HCEC 1CT (cell line): ENCODE measurements around the gene BIN1.

Experiments
- DNase-seq: peaks from one replicate; pipeline ENCODE4 v3.0.0-alpha.2; 2017

The BIN1 gene

DNA sequence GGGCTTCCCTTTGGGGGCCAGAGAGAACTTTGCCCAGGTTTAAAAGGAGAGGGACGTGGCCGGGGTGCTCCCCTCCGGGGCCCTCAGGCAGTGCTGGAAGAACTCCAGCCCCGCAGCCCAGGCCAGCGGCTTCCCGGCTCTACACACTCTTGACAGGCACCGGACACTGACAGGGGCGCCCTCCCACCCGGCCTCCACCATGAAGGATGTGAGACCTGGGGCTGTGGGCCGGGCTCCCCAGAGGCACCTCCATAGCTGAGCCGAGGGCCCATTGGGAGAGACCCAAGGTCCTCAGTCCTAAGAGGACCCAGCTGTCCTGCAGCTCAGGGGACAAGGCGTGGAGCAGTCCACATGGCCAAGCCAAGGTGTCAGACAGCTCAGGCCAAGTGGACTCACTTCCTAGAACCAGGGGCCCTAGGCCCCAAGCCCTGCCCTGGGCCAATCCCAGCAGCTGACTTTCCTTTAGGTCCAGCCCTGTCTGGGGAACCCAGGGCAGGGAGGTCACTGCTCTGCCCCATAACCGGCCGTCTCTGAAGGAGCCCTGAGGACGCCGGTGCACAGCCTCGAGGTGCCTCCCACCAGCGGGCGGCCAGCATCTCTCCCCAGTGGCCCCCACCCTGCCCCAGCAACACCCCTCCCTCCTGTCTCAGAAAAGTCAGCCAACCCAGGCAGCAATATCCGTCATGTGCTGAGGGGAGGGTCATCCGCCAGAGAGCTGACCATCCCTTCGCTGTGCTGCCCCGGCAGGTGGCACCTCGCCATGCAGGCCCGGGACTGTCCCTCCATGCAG, 51.8 kb downstream of the BIN1 start:
- DNase-seq: no peak

DNA sequence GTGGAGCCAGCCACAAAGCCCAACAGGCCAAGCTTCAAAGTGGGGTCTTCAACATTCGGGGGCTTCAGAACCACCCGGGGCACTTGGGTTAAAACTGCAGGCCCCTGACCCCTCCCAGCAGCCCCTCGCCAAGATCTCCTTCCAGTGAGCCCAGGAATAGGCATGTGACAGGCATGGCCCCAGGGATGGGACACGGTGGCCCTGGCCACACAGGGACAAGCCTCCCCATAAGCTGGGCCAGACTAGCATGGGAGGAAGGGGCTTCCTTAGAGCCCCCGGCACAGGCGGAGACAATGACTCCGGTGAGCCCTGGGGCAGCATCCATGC, 52.4 kb downstream of the BIN1 start:
- no peak for DNase-seq

DNA sequence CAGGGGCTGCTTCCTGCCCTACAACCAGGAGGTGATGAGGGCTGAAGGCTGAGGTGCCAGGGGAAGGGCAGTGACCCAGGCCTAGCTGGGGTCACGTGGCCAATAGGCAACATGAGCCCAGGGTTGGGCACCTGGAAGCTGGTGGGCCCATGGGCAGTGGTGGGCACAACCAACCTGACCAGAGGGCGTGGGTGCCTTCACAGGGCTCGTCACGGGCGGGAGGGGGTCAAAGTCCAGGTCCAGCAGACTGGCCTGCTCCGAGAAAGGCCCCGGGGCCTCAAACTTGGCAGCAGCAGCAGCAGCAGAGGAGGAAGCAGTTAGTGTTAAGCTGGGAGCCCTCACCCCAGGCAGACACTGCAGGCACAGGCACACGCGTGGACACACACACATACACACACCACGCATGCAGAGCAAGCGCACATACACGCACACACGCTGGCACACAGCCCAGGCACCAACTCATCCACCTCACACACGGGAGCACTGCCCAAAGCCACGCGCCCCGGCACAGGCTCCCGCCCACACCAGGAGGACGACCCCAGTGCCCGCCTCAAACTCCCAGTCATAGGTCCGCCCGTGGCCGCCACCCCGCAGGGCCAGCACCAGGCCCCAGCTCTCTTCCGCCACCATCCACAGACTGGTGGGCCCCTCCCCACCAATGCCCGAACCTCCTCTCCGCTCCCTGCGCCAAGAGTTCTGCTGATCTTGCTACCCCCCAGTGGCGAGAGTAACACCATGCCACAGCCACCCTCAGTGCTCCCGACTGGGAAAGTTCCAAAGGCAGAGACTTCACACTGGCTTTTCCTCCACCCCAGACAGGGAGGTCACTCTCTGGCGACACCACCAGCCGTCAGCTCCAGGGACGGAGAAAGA, 53.0 kb downstream of the BIN1 start:
- DNase-seq: no peak

DNA sequence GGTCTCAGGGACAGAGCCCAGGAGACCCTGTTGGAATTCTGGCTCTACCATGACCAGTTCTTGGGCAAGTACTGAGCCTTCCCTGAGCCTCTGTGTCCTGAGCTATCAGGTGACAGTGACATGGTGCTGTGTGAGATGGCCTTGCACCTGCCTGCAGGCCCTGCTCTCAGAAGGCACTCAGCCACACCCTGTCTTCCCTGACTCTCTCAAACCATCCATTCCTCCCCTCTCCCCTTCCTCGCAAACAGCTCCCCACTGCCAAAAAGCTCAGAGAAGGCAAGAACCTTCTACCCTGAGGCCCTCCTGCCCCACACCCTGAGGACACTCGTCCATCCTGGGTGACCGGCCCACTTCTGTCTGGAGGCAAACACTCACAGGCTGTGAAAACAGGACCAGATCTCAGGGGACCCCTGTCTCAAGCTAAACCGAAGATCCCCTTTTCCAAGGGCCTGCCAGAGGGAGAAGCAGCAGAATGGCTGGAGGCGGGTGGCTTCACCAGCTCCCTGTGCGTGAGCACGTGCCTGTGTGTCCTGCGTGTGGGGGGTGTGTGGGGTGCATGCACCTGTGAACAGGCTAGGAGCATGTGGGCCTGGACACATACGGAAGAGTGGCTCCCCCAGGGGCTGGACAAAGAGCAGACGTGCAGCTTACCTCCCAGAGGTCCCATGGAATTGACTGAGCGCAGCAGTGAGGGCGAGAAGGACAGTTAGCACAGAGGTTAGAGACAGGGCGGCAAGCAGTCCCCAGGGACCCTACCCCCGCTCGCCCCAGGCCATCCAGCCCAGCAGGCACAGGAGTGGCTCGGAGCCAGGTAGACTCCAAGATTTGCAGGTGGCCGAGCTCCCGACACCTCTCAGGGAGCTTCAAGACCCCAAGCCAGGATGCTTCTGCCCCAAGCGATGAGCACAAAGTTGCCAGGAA, 53.9 kb downstream of the BIN1 start:
- no peak for DNase-seq

DNA sequence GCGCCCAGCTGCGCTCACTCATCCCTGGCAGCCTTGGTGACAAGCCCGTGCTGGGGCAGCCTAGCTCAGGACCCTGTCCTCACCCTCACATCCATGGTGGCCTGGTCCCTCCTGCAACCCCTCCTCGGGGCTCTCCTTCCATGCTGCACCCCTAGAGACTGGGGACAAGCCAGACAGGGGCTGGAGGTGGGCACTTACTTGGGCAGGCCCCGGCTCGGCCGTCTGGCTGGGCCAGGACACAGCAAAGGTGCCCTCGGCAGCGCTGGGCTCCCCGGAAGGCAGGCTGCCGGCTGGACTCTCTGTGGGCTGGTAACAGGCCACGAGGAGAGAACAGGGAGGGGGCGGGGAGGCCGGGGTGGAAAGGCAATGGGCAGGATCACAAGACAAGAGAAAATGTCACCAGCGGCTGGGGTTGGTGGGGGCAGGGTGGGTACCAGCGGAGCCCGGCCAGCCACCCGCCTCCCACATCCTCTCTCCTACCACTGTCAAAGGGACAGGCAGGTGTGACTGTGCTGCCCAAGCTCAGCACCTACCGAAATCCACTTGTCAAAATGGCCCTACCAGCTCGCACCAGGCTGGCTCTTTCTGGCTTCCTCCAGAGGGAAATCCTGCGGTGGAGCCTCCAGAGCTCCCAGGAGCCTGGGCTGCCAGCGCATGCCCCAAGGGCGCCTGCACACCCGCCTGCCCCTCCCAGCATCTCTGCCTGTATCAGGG, 54.7 kb downstream of the BIN1 start:
- DNase-seq: no peak

DNA sequence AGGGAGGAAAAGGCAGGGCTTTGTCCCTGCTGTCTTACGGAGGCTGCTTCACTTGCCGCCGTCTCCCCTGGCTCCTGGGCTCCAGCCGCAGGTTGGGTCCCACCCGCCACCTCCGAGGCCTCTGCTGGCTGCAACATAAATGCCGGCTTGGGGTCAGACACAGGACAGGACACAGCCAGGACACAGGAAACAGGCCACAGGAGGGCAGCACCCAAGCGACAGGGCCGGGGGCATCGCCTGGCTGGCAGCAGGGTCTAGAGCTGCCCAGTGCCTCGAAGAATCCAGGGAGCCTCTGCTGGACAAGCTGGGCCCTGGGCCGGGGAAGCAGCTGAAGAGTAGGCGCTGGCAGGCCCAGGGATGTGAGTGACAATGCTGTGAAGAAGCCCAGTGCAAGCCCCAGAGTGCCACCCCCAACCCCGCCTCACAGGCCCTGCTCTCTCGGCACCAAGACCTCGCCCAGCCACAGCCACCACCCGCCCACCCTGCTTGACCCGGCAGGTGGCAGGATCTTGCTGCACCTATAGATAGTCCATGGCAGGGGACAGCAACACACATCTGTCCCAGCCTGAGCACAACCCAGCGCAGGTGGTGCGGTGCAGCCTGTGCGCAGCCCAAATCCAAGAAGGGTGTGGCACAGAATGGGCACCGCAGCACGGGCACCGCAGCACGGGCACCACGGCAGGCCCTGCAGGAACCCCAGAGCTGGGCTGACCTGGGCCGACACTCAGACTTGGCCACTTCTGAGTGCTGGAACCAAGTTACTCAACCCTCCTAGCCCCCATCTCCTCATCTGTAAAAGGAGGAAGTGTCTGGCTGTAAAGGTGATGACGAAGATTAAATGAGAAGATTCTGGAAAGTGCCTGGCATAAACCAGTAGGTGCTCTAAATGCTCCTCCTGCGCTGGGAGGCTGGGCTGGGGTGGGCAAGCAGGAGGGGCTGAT, 55.6 kb downstream of the BIN1 start:
- DNase-seq: no peak

DNA sequence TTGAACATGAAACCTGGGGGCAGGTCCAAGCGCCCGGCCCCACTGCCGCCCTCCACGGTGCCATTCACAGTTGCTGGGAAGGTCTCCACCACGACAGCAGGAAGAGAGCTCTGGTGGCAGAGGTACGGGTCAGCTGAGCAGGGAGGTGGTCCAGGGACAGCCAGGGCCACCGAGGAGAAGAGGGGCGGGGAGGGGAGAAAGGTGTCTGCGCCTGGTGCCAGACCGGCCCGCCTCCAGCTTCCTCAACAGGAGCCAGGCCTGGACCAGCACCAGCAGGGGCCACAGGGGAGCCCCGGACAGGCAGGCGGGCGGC, 56.2 kb downstream of the BIN1 start:
- no peak for DNase-seq

DNA sequence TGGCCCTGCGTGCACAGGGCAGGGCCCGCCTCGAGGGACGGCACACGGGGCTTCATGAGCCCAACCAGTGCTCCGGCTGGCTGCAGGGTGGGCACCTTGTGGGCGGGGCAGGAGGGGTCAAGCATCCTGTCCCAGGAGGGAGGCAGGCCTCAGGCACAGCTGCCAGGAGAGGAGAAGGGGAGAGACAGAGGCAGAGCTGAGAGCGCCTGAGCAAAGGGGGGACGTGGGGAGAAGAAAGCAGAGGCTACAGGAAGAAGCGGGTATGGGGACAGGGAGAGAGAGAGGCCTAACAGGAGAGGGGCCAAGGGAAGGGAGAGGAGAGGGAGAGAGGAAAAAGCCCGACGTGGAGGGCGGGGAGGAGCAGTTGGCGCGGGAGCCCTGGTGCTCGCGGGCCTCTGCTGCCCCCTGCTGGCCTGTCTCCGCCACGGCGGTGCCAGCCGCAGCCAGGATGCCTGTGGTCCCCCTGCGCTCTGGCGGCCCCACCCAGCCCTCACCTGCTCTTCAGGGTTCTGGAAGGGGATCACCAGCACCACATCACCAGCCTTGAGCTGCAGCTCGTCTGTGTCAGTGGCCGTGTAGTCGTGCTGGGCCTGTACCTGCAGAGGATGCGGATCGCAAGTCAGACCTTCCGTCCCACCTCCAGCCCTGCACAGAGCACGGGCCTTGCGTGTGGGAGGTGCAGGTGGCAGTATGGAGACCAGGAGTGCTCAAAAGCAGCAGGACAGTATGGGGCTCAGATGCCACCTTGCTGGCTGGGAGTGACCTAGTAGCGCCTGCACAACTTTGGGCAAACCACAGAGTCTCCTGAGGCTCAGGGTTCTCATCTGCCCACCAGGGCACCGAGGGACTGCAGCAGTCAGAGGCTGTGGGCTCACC, 56.8 kb downstream of the BIN1 start:
- DNase-seq: peak; percentile 33

DNA sequence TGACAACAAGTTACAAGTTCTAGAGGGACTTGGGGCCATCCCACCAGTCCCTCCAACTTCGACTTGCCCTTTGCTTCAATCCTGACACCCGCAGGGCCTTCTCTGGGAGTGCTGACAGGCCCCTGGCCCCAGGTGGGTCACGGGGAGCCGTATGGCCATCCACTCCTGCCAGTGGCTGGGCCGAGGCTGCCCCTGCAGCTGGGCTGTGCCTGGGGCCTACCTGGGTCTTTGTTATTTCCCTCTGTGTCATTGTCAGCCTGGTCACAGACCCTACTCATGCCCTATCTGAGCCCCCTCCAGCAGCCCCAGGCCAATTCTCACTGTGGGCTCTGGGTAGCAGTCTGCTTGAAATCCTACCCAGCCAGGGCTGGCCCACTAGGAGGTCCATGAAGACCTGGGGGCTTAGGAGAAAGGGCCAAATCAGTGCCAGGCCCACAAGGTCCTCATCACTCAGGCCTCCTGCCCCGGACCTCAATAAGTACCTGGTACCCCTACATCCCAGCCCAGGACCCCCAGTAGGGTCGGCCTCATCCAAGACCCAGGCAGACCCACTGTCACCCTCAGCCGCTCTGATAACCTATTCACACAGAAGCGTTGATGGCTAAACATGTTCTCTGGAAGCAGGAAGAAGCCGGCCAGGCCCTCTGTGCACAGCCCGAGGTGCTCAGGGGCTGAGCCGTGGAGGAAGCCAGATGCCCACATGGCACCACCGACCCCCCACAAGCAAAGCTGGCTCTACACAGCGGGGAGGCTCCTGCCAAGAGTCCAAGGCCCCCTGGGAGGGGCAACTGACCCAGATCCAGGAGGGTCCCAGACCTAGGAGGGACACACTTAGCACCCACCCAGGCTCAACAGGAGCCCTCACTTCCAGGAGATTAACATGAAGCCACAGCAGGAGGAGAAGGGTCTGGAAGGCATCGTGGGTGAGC, 57.7 kb downstream of the BIN1 start:
- no peak for DNase-seq

DNA sequence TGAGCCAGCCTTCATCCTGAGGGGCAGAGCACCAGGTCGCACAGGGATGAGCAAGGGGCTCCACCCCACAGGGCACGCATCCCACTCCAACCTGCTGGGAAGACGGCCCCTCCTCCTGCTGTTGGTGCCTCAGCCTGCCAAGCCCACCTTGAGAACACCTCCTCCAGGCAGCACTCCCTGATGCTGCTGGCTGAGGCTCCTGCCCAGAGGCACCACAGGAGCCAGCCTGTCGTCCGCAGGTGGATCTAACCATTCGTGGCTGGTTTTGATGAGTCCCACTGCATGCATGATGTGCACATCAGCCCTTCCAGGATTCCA, 58.4 kb downstream of the BIN1 start:
- no peak for DNase-seq

DNA sequence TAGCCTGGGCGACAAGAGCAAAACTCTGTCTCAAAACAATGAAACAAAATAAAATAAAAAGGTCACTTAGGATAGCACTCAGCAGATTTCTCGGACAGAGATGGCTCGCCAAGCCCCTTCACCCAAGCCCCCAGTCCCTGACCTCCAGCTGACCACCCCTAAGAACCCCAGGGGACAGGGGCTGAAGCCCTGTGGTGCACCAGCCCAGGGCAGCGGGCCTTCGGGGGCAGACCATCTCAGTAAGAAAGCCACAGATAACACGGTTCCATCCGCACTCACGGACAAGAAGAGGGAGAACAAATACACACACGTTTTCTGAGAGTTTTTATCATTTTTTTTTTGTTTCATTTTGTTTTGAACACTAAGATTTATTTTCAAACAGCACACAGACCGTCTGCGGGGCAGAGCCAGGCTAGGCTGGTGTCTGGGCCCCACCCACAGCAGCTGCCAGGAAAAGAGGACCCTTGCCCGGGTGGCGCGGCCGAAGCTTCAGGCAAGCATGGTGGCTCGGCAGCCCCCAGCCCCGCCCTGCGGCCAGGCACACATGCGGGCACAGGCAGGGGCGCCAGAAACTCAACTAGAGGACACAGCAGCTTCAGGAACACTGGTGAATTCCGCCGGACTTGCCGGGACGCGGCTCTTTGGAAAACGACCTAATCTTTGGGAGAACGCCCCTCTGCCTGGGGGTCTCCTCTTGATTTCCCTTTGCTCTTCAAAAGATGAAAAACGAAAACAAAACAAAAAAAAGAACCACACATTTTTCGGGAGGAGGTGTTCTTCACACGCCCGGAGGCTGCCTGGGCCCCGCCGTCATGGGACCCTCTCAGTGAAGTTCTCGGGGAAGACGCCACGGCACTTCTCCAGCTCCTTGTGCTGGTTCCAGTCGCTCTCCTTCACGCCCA, 59.0 kb downstream of the BIN1 start:
- no peak for DNase-seq

DNA sequence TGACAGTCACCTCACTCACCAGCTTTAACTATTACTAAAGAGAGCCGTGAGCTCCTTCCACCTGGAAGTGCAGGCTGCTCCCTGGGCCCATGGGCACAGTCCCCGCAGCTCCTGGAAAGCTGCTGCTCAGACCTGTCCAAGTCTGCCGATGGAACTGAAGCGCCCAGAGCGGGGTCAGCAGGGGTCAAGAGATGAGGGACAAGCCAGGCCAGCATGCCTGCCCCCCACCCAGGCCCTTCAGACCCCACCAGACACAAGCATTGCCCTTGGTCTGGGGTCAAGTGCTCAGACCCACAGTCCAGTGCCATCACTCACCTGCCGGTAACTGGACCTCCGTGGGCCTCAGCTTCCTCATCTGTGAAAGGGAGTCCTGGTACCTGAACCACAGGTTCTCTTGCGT, 59.9 kb downstream of the BIN1 start:
- DNase-seq: no peak

DNA sequence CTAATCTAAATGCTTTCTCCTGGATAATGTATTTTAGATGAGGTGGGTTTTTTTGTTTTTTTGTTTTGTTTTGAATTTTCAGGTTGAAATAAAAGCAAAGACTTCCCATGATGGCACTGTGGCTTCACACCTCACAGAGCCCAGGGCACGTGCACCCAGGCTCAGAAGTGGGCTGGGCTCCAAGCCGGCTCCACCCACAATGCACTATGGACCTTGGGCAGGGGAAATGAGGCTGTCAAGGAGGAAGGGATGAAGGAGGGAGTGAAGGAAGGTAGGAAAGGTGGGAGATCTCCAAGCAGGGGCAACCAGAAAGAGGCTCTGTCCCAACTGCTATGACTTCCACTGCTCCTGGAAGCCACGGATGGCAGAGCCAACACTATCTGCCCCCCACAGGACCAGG, 60.4 kb downstream of the BIN1 start:
- DNase-seq: no peak

DNA sequence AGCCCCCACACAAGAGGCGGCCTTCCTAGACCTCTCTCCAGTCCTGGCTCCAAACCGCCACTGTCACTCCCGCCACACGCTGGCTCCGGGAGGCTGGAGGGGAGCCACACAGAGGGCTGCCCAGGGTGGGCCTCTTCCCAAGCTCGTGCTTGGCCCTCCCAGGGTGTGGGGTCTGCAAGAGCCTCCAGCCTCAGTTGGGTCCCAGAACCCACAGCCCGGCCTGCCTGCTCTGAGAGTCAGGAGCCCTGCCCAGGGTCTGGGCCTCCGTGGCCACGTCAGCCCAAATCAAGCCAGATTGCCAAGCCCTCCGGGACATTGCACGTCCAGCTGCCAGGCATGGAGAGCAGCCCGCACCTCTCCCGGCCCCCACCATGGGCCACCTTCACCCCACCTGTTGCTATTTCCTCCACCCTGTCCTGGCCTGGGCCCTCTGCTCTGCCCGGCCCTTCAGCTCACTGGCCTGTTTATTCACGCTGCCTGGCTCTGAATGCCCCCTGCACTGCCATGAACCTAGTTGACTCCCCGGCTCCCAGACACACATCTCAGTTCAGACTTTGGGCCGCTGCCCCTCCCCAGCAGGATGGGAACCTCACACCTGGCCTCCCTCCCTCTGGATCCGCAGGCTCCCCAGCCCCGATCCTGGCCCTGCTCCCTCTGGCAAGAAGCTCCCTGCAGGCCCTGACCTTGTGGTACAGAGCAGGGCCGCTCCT, 61.0 kb downstream of the BIN1 start:
- DNase-seq: no peak

DNA sequence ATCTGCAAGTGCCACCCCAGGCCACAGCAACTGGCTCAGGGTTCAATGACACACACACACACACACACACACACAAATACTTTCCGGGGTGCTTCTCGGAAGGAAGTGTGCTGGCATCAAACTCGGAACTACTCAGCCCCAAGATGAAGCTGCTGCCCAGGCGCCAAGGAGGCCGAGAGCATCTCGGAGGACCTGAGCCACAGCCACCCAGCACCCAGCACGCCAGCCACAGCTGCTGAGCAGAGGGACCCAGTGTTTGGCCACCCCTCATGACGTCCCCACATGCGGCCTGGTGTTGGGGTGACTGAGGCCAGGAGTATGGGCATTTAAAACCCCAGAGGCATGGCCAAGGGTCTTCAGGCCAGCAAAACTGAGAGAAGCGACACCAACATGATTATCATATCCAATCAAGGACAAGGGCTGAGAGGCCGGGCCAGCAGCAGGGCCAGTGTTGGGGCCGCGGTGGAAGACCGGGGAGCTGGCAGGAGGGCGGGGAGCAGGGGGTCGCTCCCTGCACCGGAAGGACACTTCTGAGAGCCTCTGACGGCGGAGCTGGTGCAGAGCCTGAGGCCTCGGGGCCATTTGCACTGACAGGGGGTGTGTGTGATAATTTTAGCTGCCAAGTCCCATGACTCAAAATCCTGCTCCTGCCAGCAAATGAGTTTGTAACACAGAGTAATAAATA, 61.8 kb downstream of the BIN1 start:
- no peak for DNase-seq

DNA sequence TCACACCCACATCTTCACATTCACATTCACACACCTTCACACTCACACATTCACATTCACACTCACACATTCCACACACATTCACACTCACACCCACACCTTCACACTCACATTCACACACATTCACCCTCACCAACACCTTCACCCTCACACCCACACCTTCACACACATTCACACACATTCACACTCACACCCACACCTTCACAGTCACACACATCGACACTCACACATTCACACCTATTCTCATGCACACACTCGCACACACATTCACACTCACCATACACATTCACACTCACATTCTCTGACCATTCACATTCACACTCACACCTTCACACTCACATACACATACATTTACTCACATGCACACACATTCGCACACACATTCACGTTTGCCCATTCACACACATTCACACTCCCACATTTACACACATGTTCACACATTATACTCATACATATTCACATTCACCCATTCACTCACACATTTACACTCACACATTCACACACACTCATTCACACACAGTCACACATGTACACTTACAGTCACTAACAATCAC, 62.7 kb downstream of the BIN1 start:
- DNase-seq: no peak
